Suprapubic skin (tissue), 4 donors: ENCODE measurements around the gene KAZN. TPM values are rescaled to one million over a fixed set of nuclear protein-coding genes. Genes with fewer than 3 reads are reported as not detected.
A peak's percentile ranks its signal among the peaks of the same experiment; 100 is the strongest.

Experiments
- DNase-seq, 2 donors: peaks; one replicate each; pipeline ENCODE4 v3.0.0-alpha.2; 2019; ENCODE audit warnings: low spot score in 2 of 2
- H3K27ac ChIP-seq: fragments of 200-600 bp; sonication (generic); one replicate; pipeline ENCODE4 v1.5.1; 2019
- H3K27me3 ChIP-seq: fragments of 200-600 bp; sonication (generic); one replicate; pipeline ENCODE4 v1.5.1; 2019
- H3K36me3 ChIP-seq: fragments of 200-600 bp; sonication (generic); one replicate; pipeline ENCODE4 v1.5.1; 2019
- H3K4me1 ChIP-seq: fragments of 200-600 bp; sonication (generic); one replicate; pipeline ENCODE4 v1.5.1; 2019
- H3K4me3 ChIP-seq: fragments of 200-600 bp; sonication (generic); one replicate; pipeline ENCODE4 v1.5.1; 2019; ENCODE audit warnings: mild to moderate bottlenecking
- H3K9me3 ChIP-seq: fragments of 200-600 bp; sonication (generic); one replicate; pipeline ENCODE4 v1.5.1; 2019
- CTCF ChIP-seq, 2 donors: fragments of 200-600 bp in 1 of 2; fragments of 450-650 bp in 1 of 2; sonication (generic) in 1 of 2; IDR thresholded peaks; one replicate each; pipeline ENCODE4 v1.5.1; 2016 to 2019; ENCODE audit warnings: antibody characterized with exemption in 2 of 2, mild to moderate bottlenecking in 1 of 2, moderate library complexity in 1 of 2
- EP300 ChIP-seq: sonication (generic); formaldehyde crosslinking; IDR thresholded peaks from one replicate; pipeline ENCODE4 v1.6.1; 2017; ENCODE audit warnings: antibody characterized with exemption
- POLR2A ChIP-seq, 2 donors: fragments of 450-650 bp; IDR thresholded peaks; one replicate each; pipeline ENCODE4 v1.6.1; 2017; ENCODE audit warnings: antibody characterized with exemption in 2 of 2, mild to moderate bottlenecking in 2 of 2, moderate library complexity in 2 of 2
- POLR2AphosphoS5 ChIP-seq, 3 donors: sonication (generic); formaldehyde crosslinking; IDR thresholded peaks; one replicate each; pipeline ENCODE4 v1.6.1; 2017; ENCODE audit warnings: antibody characterized with exemption in 3 of 3
- whole genome bisulfite sequencing: methylation state at CpG from one replicate; pipeline ENCODE4 v1.1.5; 2018; 5-methylcytosine and 5-hydroxymethylcytosine counted together
- total RNA-seq, 4 donors: library from RNA; depleted of rRNA; stranded (reverse); fragments of >200 nt; gene quantifications; one replicate each; pipeline ENCODE4 v1.1.0, GENCODE V29; 2016

The KAZN gene
- total RNA-seq, 4 donors from 2014 or later: 29.2 to 37.5 (median 31.7) TPM

GRCh38 chr1:14725695-14726094 is 127.2 kb downstream of the KAZN start:
- H3K4me3 ChIP-seq: no peak overlapping the region
- no peaks in the 10 kb centered on the region for H3K36me3 ChIP-seq
- DNase-seq: no peak
- TF ChIP-seq EP300 (no peak), POLR2A (IDR thresholded peaks at IDR 0.05) (no peak), CTCF (IDR thresholded peaks at IDR 0.05) (no peak), POLR2AphosphoS5 (IDR thresholded peaks at IDR 0.05) (no peak)
- 70% methylated on average over 2 of the region's 2 CpGs for WGBS
- H3K9me3 ChIP-seq: no peaks in the 10 kb centered on the region
- no peak overlapping the region for H3K27ac ChIP-seq
- no peaks in the 10 kb centered on the region for H3K27me3 ChIP-seq
- no peaks in the 10 kb centered on the region for H3K4me1 ChIP-seq

- no peak for DNase-seq
- 91% methylated on average over 6 of the region's 6 CpGs for WGBS
- Histone ChIP-seq H3K9me3 (no peaks in the 10 kb centered on the region), H3K27ac (no peak overlapping the region), H3K4me1 (peaks cover 2% of the 10 kb centered on the region), H3K4me3 (no peak overlapping the region), H3K36me3 (no peaks in the 10 kb centered on the region), H3K27me3 (no peaks in the 10 kb centered on the region)
- no peak for TF ChIP-seq EP300
- TF ChIP-seq CTCF (IDR thresholded peaks at IDR 0.05): no peak
- TF ChIP-seq POLR2AphosphoS5 (IDR thresholded peaks at IDR 0.05): no peak
- no peak for TF ChIP-seq POLR2A (IDR thresholded peaks at IDR 0.05)
Measured at GRCh38 chr1:14726606-14727005, 128.1 kb downstream of the KAZN start.

- Histone ChIP-seq H3K27me3 (no peaks in the 10 kb centered on the region), H3K9me3 (no peaks in the 10 kb centered on the region), H3K4me3 (no peak overlapping the region), H3K27ac (no peak overlapping the region), H3K4me1 (peaks cover 21% of the 10 kb centered on the region), H3K36me3 (no peaks in the 10 kb centered on the region)
- WGBS: 55% methylated on average over 7 of the region's 7 CpGs
- DNase-seq: no peak
- no peak for TF ChIP-seq EP300
Measured at GRCh38 chr1:14728516-14728915, 130.0 kb downstream of the KAZN start.

- TF ChIP-seq POLR2AphosphoS5 (IDR thresholded peaks at IDR 0.05) (no peak), CTCF (IDR thresholded peaks at IDR 0.05) (no peak), EP300 (no peak), POLR2A (IDR thresholded peaks at IDR 0.05) (no peak)
- Histone ChIP-seq H3K36me3 (no peaks in the 10 kb centered on the region), H3K27me3 (no peaks in the 10 kb centered on the region), H3K9me3 (no peaks in the 10 kb centered on the region), H3K4me3 (no peak overlapping the region), H3K27ac (peak overlapping the region; percentile 70), H3K4me1 (peaks cover 28% of the 10 kb centered on the region)
- 48% methylated on average over 5 of the region's 5 CpGs for WGBS
- DNase-seq: no peak
Measured at GRCh38 chr1:14732728-14733047, 134.2 kb downstream of the KAZN start.

GRCh38 chr1:14733048-14733778 is 134.7 kb downstream of the KAZN start:
- Histone ChIP-seq H3K36me3 (no peaks in the 10 kb centered on the region), H3K4me3 (no peak overlapping the region), H3K27me3 (no peaks in the 10 kb centered on the region), H3K9me3 (no peaks in the 10 kb centered on the region), H3K27ac (peak overlapping the region; percentile 70), H3K4me1 (peaks cover 31% of the 10 kb centered on the region)
- TF ChIP-seq POLR2AphosphoS5 (IDR thresholded peaks at IDR 0.05) (no peak), CTCF (IDR thresholded peaks at IDR 0.05) (no peak), EP300 (no peak)
- WGBS: 42% methylated on average over 16 of the region's 21 CpGs
- DNase-seq: peak in 1 of 2 donors; percentile 74

- H3K4me3 ChIP-seq: no peak overlapping the region
- 71% methylated on average over 10 of the region's 10 CpGs for WGBS
- H3K27me3 ChIP-seq: no peaks in the 10 kb centered on the region
Measured at GRCh38 chr1:14733779-14734140, 135.3 kb downstream of the KAZN start.

More at GRCh38 chr1:14733779-14734140, 135.3 kb downstream of the KAZN start:
- Histone ChIP-seq H3K9me3 (no peaks in the 10 kb centered on the region), H3K36me3 (no peaks in the 10 kb centered on the region), H3K27ac (peak overlapping the region; percentile 70), H3K4me1 (peaks cover 36% of the 10 kb centered on the region)
- no peak for DNase-seq
- TF ChIP-seq POLR2A (IDR thresholded peaks at IDR 0.05): no peak
